ENCODE data around the gene PYGM. TPM values are rescaled to one million over a fixed set of nuclear protein-coding genes. Genes with fewer than 3 reads are reported as not detected.

The PYGM gene
- total RNA-seq, 1 donor from 2014 or later = 3.1 TPM

- Mint-ChIP-seq H3K9me3 (no peaks in the 10 kb centered on the region), H3K27ac (no peak overlapping the region), H3K36me3 (ENCODE audit: low read depth) (peaks cover 29% of the 10 kb centered on the region), H3K4me3 (no peak overlapping the region), H3K4me1 (peaks cover 17% of the 10 kb centered on the region), H3K27me3 (no peaks in the 10 kb centered on the region)
- no peak for DNase-seq
- intact Hi-C loops (cut with micrococcal nuclease) = no loop called here
Measured at GRCh38 chr11:64796757-64797541, 37.2 kb upstream of the PYGM start.

GRCh38 chr11:64796047-64796756 lies 36.4 kb upstream of the PYGM start:
- intact Hi-C loops (cut with micrococcal nuclease) = no loop called here
- Mint-ChIP-seq H3K27ac (no peak overlapping the region), H3K4me1 (peaks cover 17% of the 10 kb centered on the region), H3K36me3 (ENCODE audit: low read depth) (peaks cover 29% of the 10 kb centered on the region), H3K4me3 (no peak overlapping the region), H3K9me3 (no peaks in the 10 kb centered on the region), H3K27me3 (no peaks in the 10 kb centered on the region)
- DNase-seq = no peak

GRCh38 chr11:64794526-64794925 lies 34.8 kb upstream of the PYGM start:
- H3K27ac Mint-ChIP-seq = peak overlapping the region; percentile 48
- intact Hi-C loops (cut with micrococcal nuclease) = no loop called here
- no peaks in the 10 kb centered on the region for H3K27me3 Mint-ChIP-seq
- peaks cover 17% of the 10 kb centered on the region for H3K4me1 Mint-ChIP-seq
- no peaks in the 10 kb centered on the region for H3K9me3 Mint-ChIP-seq
- no peak for DNase-seq
- H3K36me3 Mint-ChIP-seq (ENCODE audit: low read depth) = peaks cover 31% of the 10 kb centered on the region
- no peak overlapping the region for H3K4me3 Mint-ChIP-seq

- peak overlapping the region; percentile 76 for H3K27ac Mint-ChIP-seq
- no peak for DNase-seq
- H3K36me3 Mint-ChIP-seq (ENCODE audit: low read depth) = peaks cover 28% of the 10 kb centered on the region
- no peaks in the 10 kb centered on the region for H3K27me3 Mint-ChIP-seq
- no peaks in the 10 kb centered on the region for H3K9me3 Mint-ChIP-seq
- H3K4me3 Mint-ChIP-seq = no peak overlapping the region
- intact Hi-C loops (cut with micrococcal nuclease) = no loop called here
- H3K4me1 Mint-ChIP-seq = peaks cover 14% of the 10 kb centered on the region
Measured at GRCh38 chr11:64793271-64794160, 33.7 kb upstream of the PYGM start.

- H3K27ac Mint-ChIP-seq = no peak overlapping the region
- intact Hi-C loops (cut with micrococcal nuclease) = no loop called here
- peaks cover 14% of the 10 kb centered on the region for H3K4me1 Mint-ChIP-seq
- no peak for DNase-seq
- no peaks in the 10 kb centered on the region for H3K27me3 Mint-ChIP-seq
- H3K4me3 Mint-ChIP-seq = no peak overlapping the region
- peaks cover 31% of the 10 kb centered on the region for H3K36me3 Mint-ChIP-seq (ENCODE audit: low read depth)
- no peaks in the 10 kb centered on the region for H3K9me3 Mint-ChIP-seq
Measured at GRCh38 chr11:64792482-64792881, 32.7 kb upstream of the PYGM start.

- H3K27me3 Mint-ChIP-seq = no peaks in the 10 kb centered on the region
Measured at GRCh38 chr11:64791781-64792291, 32.1 kb upstream of the PYGM start.

GRCh38 chr11:64790205-64791095 lies 30.7 kb upstream of the PYGM start:
- Mint-ChIP-seq H3K36me3 (ENCODE audit: low read depth) (peaks cover 21% of the 10 kb centered on the region), H3K27me3 (no peaks in the 10 kb centered on the region), H3K9me3 (no peaks in the 10 kb centered on the region), H3K27ac (no peak overlapping the region), H3K4me1 (peaks cover 14% of the 10 kb centered on the region), H3K4me3 (no peak overlapping the region)
- DNase-seq = no peak
- intact Hi-C loops (cut with micrococcal nuclease) = no loop called here

More at GRCh38 chr11:64791781-64792291, 32.1 kb upstream of the PYGM start:
- no peak for DNase-seq
- peaks cover 31% of the 10 kb centered on the region for H3K36me3 Mint-ChIP-seq (ENCODE audit: low read depth)
- intact Hi-C loops (cut with micrococcal nuclease) = no loop called here
- H3K9me3 Mint-ChIP-seq = no peaks in the 10 kb centered on the region
- H3K4me1 Mint-ChIP-seq = peaks cover 14% of the 10 kb centered on the region
- no peak overlapping the region for H3K4me3 Mint-ChIP-seq
- no peak overlapping the region for H3K27ac Mint-ChIP-seq

GRCh38 chr11:64789331-64790204 lies 29.8 kb upstream of the PYGM start:
- no peak for DNase-seq
- no peaks in the 10 kb centered on the region for H3K9me3 Mint-ChIP-seq
- H3K36me3 Mint-ChIP-seq (ENCODE audit: low read depth) = peaks cover 19% of the 10 kb centered on the region
- peaks cover 10% of the 10 kb centered on the region for H3K4me1 Mint-ChIP-seq
- no peak overlapping the region for H3K4me3 Mint-ChIP-seq
- H3K27me3 Mint-ChIP-seq = no peaks in the 10 kb centered on the region
- intact Hi-C loops (cut with micrococcal nuclease) = no loop called here
- H3K27ac Mint-ChIP-seq = no peak overlapping the region

GRCh38 chr11:64788321-64789215 lies 28.8 kb upstream of the PYGM start:
- DNase-seq = no peak
- intact Hi-C loops (cut with micrococcal nuclease) = no loop called here
- no peak overlapping the region for H3K4me3 Mint-ChIP-seq
- no peaks in the 10 kb centered on the region for H3K27me3 Mint-ChIP-seq
- no peaks in the 10 kb centered on the region for H3K9me3 Mint-ChIP-seq
- no peak overlapping the region for H3K27ac Mint-ChIP-seq
- H3K4me1 Mint-ChIP-seq = peaks cover 1% of the 10 kb centered on the region
- peaks cover 14% of the 10 kb centered on the region for H3K36me3 Mint-ChIP-seq (ENCODE audit: low read depth)

- intact Hi-C loops (cut with micrococcal nuclease) = no loop called here
- DNase-seq = peak; percentile 89
- no peaks in the 10 kb centered on the region for H3K4me1 Mint-ChIP-seq
- no peak overlapping the region for H3K27ac Mint-ChIP-seq
- no peak overlapping the region for H3K4me3 Mint-ChIP-seq
- peaks cover 11% of the 10 kb centered on the region for H3K36me3 Mint-ChIP-seq (ENCODE audit: low read depth)
- no peaks in the 10 kb centered on the region for H3K27me3 Mint-ChIP-seq
- H3K9me3 Mint-ChIP-seq = no peaks in the 10 kb centered on the region
Measured at GRCh38 chr11:64787526-64788320, 27.9 kb upstream of the PYGM start.

- intact Hi-C loops (cut with micrococcal nuclease) = no loop called here
- Mint-ChIP-seq H3K4me3 (no peak overlapping the region), H3K9me3 (no peaks in the 10 kb centered on the region), H3K27me3 (no peaks in the 10 kb centered on the region), H3K36me3 (ENCODE audit: low read depth) (peaks cover 13% of the 10 kb centered on the region), H3K4me1 (no peaks in the 10 kb centered on the region), H3K27ac (no peak overlapping the region)
- no peak for DNase-seq
Measured at GRCh38 chr11:64786308-64786707, 26.5 kb upstream of the PYGM start.
